ENCODE results near the gene REPS1. TPM values are rescaled to one million over a fixed set of nuclear protein-coding genes. Genes with fewer than 3 reads are reported as not detected.
A peak's percentile ranks its signal among the peaks of the same experiment; 100 is the strongest.
"Not testable (repeated sequence)": the region's sequence is repeated elsewhere in the genome, so short reads cannot be mapped to it uniquely, and the experiment has no call there.

Gene REPS1
- polyA plus RNA-seq, 1 donor from 2014 or later = 22.0 TPM

DNA sequence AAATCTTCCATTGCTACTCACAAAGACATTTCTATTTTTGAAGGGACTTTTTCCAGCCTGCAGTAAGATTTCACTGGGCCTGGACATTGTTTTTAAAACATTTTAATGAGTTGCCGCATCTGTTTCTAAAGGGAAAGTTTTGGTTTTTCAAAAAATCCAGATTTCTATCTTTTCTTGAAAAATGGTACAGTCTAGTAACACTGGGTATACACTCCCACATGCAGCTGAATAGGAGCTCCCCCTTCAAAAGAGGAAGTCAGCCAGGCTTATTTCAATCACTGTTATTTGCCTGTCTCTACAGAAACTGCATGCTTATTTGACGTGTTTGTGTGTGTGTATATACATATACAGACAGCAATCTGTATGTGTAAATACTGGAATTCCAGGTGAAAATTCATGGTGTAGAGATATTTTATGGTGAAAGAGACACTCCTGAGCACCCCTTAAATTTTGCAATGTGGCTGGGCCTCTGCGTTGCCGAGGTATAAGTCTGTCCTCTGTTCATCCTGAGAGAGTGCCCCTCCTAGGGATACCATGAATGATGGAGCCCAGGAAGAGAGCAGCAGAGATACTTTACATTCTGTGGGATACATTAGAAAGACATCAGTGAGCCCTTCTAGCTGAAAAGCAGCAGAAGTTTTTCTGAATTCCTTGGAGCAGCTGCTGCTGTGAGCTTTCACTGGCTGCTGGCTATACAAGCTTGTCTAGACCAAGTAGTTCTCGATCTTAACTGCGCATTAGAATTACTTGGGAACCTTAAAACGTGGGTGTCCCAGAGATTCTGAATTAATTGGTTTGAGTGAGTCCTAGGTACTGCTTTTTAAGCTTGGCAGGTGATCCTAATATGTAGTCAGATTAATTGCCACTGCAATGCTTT lies 28.5 kb upstream of the REPS1 start:
- Mint-ChIP-seq H3K4me3 (peak overlapping the region in 2 of 4 donors; percentile 21 to 65), H3K36me3 (no peaks in the 10 kb centered on the region), H3K27ac (no peak overlapping the region)

DNA sequence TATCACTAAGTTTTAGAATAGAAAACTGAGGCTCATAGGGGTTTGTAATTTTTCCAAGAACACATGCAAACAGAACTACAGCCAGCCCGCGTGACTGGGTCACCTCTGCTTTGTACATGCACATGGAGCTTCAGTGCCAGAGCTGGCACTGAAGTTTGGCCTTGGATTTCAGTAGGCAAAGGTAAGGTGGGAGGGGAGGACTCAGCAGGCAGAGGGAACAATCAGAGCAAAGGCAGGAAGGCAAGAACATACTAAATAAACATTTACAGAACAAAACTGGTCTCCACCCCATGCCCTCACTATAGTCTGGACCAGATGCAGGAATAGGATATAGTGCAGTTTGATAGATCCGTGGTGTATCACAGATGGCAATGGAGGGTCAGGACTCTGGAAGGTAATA lies 26.9 kb upstream of the REPS1 start:
- H3K4me3 Mint-ChIP-seq = no peak overlapping the region
- H3K9me3 Mint-ChIP-seq = no peaks in the 10 kb centered on the region
- H3K27ac Mint-ChIP-seq = no peak overlapping the region
- no peaks in the 10 kb centered on the region for H3K36me3 Mint-ChIP-seq
- peaks cover 12 to 16% (median 15%) of the 10 kb centered on the region in 3 donors for H3K4me1 Mint-ChIP-seq
- H3K27me3 Mint-ChIP-seq = no peaks in the 10 kb centered on the region

More for the DNA sequence above, 28.5 kb upstream of the REPS1 start:
- H3K9me3 Mint-ChIP-seq = no peaks in the 10 kb centered on the region
- peaks cover 12 to 16% (median 16%) of the 10 kb centered on the region in 3 donors for H3K4me1 Mint-ChIP-seq
- no peaks in the 10 kb centered on the region for H3K27me3 Mint-ChIP-seq

DNA sequence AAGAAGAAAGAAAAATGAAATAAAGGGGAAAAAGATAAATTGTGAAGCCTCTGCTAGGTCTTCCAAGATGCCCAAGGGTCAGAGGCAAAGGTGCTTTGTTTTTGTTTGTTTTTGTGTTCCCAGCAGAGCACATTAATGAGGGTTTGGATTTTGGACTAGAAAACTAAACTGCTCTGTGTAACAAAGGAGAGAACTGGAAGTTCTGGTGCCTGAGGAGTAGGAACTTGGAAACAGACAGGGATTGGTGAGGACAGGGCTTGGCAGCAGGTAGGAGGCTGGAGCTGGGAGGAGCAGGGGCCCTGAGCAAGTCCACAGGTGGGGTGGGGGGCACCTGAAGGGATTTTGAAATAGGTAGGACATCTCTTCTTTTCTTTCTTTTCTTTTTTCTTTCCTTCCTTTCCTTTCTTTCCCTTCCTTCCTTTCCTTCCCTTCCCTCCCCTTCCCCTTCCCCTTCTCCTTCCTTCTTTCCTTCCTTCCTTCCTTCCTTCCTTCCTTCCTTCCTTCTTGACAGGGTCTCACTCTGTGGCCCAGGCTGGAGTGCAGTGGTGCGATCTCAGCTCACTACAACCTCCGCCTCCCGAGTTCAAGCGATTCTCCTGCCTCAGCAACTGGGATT lies 25.2 kb upstream of the REPS1 start:
- Mint-ChIP-seq H3K27ac (no peak overlapping the region), H3K4me3 (no peak overlapping the region), H3K9me3 (no peaks in the 10 kb centered on the region), H3K4me1 (peaks cover 12 to 14% (median 12%) of the 10 kb centered on the region in 3 donors), H3K27me3 (no peaks in the 10 kb centered on the region), H3K36me3 (no peaks in the 10 kb centered on the region)

DNA sequence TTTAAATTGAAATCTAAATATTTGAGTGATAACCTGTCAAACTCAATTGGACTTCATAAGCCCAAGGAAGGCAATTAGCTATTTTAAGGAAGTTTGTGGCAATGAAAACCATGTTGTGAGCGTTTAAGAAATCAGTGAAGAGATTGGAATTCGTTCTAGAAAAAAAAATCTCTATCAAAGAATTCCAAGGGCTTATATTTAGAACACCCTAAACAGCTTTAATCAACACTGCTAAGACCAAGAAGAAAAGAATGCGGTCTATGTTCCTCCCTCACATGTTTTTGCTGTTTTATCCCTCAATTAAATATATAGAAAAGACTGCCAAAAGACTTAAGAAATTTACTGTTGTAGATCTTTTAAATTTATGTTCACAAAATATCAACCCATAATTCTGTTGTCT lies 23.9 kb upstream of the REPS1 start:
- no peak overlapping the region for H3K4me3 Mint-ChIP-seq
- no peak overlapping the region for H3K27ac Mint-ChIP-seq
- no peaks in the 10 kb centered on the region for H3K36me3 Mint-ChIP-seq
- peaks cover 6 to 17% (median 14%) of the 10 kb centered on the region in 3 donors for H3K4me1 Mint-ChIP-seq
- H3K9me3 Mint-ChIP-seq = no peaks in the 10 kb centered on the region
- H3K27me3 Mint-ChIP-seq = no peaks in the 10 kb centered on the region

DNA sequence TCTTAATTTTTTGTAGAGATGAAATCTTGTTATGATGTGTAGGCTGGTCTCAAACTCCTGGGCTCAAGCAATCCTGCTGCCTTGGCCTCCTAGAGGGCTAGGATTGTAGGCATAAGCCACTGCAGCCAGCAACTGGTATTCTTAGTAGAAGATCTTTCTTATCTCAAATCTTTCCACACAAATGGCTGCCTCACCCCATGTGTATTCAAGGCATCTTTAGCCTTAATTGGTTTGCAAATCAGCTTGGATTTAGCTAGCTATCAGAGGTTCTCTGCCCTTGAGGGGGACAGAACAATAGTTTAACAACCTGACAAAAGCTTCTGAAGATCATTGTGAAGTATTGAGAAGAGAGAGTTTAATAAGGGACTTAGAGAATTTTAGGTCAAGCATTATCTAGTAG lies 22.6 kb upstream of the REPS1 start:
- Mint-ChIP-seq H3K4me1 (peaks cover 0 to 10% (median 7%) of the 10 kb centered on the region in 3 donors), H3K36me3 (no peaks in the 10 kb centered on the region), H3K27me3 (no peaks in the 10 kb centered on the region), H3K4me3 (no peak overlapping the region), H3K27ac (no peak overlapping the region), H3K9me3 (no peaks in the 10 kb centered on the region)

DNA sequence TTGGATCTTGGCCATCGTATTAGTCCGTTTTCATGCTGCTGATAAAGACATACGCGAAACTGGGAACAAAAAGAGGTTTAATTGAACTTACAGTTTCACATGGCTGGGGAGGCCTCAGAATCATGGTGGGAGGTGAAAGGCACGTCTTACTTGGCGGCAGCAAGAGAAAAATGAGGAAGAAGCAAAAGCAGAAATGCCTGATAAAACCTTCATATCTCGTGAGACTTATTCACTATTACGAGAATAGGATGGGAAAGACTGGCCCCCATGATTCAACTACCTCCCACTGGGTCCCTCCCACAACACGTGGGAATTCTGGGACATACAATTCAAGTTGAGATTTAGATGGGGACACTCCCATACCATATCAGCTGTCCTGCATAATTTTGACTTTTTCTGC lies 20.1 kb upstream of the REPS1 start:
- peaks cover 2% of the 10 kb centered on the region for H3K27me3 Mint-ChIP-seq

DNA sequence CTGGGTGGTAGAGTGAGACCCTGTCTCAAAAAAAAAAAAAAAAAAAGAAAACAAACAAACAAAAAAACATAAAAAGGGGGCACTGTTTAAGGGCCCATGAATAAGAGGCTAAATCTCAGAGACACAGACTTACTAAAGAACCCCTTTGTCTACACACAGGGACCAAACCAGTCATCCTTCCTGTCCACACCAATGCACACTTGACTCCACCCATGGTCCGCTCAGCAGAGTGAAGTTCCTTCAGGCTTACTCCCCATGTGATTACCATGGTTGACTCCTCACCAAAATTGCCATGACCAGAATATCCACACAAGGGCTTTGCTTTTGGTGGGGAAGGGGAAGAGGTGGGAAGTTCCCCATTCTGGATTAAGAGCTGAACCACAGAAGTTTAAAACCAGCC lies 19.4 kb upstream of the REPS1 start:
- H3K9me3 Mint-ChIP-seq = no peaks in the 10 kb centered on the region
- H3K4me3 Mint-ChIP-seq = no peak overlapping the region
- peaks cover 0 to 12% (median 7%) of the 10 kb centered on the region in 3 donors for H3K4me1 Mint-ChIP-seq
- H3K36me3 Mint-ChIP-seq = no peaks in the 10 kb centered on the region
- no peak overlapping the region for H3K27ac Mint-ChIP-seq
- peaks cover 2% of the 10 kb centered on the region for H3K27me3 Mint-ChIP-seq

More for the DNA sequence above, 20.1 kb upstream of the REPS1 start:
- H3K4me1 Mint-ChIP-seq = peaks cover 0 to 12% (median 7%) of the 10 kb centered on the region in 3 donors
- H3K4me3 Mint-ChIP-seq = no peak overlapping the region
- H3K9me3 Mint-ChIP-seq = no peaks in the 10 kb centered on the region
- H3K36me3 Mint-ChIP-seq = no peaks in the 10 kb centered on the region
- H3K27ac Mint-ChIP-seq = no peak overlapping the region

DNA sequence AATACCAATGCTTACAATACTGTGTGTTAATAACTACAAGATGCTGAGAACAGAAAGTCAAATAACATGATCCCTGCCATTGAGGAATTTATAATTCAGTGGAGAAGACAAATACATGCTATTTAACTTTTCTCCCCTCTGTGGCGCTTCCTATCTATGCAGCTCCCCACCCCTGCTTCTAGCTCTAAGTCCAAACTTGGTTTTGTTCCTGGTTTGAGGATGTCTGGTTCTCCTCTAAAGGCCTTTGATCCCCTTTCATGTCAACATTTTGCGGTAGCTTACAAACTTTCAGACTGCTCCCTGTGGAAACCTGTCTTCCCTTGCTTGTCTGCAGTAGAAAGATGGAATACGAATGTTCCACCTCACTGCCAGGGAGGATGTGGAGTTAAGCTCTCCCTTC lies 18.4 kb upstream of the REPS1 start:
- H3K4me1 Mint-ChIP-seq = peaks cover 0 to 12% (median 7%) of the 10 kb centered on the region in 3 donors
- peaks cover 2% of the 10 kb centered on the region for H3K27me3 Mint-ChIP-seq
- H3K9me3 Mint-ChIP-seq = no peaks in the 10 kb centered on the region
- H3K27ac Mint-ChIP-seq = no peak overlapping the region
- no peaks in the 10 kb centered on the region for H3K36me3 Mint-ChIP-seq
- H3K4me3 Mint-ChIP-seq = no peak overlapping the region

DNA sequence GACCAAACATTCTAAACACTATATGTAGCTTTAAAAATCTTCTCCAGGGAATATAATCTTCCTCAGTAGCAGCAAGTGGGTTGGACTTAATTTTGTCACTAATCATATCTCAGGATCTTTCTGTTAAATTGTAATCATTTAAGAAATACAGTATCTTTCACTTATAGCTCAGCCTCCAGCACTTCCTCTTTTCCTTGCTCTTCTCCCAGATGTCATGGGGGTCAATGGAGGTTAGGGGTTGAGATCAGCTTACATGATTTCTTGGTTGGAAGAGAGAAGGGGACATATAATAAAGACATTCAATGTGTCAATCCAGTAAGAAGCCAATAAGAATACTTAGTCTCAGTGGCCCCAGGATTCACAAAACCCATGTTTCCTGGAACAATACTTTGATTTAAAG lies 15.7 kb upstream of the REPS1 start:
- H3K36me3 Mint-ChIP-seq = peaks cover 2% of the 10 kb centered on the region
- H3K4me1 Mint-ChIP-seq = peaks cover 0 to 12% (median 7%) of the 10 kb centered on the region in 3 donors
- H3K27ac Mint-ChIP-seq = no peak overlapping the region
- peaks cover 2% of the 10 kb centered on the region for H3K27me3 Mint-ChIP-seq
- H3K9me3 Mint-ChIP-seq = no peaks in the 10 kb centered on the region
- H3K4me3 Mint-ChIP-seq = no peak overlapping the region

DNA sequence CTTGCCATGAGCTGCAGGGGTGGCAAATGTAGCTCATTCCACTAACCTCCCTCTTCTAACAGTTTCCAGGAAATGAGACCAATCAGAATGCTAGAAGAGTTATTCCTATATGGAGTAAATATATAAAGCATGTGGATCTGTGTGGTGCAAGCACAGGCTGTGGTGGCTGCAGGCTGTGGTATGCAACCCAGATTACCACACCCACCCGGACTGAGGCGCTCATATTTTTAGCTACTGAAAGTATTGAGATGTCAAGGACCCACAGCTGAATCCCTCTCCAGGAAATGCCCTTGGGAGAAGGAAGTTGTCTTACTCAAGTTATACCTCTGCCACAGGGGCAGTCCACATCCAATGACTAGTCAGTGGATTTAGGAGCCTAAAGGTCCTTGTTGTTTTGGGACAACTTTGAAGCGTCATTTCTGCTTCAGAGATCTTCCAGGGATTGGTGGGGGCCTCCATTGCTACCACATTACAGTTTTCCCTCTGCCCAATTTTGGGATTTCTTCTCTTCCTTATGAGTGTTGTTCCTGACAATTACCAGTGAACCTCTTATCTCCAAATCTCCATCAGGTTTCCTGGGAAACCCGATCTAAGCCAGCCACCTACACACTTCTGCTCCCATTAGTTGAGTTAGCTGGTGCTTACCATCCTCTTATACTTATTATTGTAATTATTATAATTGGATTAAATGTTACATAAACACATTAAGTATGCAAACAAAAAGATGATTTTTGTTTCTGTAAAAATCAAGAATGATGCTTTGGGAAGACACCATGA lies 12.1 kb upstream of the REPS1 start:
- Mint-ChIP-seq H3K9me3 (no peaks in the 10 kb centered on the region), H3K27ac (no peak overlapping the region), H3K4me3 (no peak overlapping the region), H3K36me3 (peaks cover 2% of the 10 kb centered on the region), H3K4me1 (peaks cover 0 to 1% (median 0%) of the 10 kb centered on the region in 3 donors), H3K27me3 (peaks cover 3% of the 10 kb centered on the region)

DNA sequence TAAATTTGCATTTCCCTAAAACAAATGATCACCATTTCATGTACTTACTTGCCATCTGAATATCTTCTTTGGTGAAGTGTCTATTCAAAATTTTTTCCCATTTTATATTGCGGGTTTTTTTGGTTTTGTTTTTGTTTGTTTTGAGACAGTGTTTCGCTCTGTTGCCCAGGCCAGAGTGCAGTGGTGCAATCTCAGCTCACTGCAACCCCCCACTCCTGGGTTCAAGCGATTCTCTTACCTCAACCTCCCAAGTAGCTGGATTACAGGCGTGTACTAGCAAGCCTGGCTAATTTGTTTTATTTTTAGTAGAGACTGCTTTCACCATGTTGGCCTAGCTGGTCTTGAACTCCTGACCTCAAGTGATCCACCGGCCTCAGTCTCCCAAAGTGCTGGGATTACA lies 9.1 kb upstream of the REPS1 start:
- no peaks in the 10 kb centered on the region for H3K4me1 Mint-ChIP-seq
- H3K9me3 Mint-ChIP-seq = peaks cover 2 to 8% (median 6%) of the 10 kb centered on the region in 3 donors

DNA sequence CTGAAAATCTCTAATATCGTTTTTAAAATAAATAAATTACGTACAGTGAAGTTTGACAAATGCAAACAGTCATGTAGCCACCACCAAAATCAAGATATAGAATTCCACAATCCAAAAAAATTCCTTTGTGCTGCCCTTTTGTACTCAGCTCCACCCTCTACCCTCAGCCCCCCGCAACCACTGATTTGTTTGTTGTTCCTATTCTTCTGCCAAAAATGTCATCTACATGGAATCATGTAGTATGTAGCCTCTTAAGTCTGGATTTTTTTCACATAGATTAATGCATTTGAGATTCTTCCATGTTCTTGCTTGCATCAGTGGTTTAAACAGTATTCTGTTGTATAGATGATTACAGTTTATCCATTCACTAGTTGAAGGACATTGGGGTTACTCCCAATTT lies 8.5 kb upstream of the REPS1 start:
- Mint-ChIP-seq H3K27ac (peak overlapping the region in 1 of 3 donors; percentile 12), H3K9me3 (peaks cover 2 to 8% (median 6%) of the 10 kb centered on the region in 3 donors), H3K4me1 (no peaks in the 10 kb centered on the region), H3K36me3 (peaks cover 2% of the 10 kb centered on the region), H3K27me3 (peaks cover 2% of the 10 kb centered on the region), H3K4me3 (no peak overlapping the region)

More for the DNA sequence above, 9.1 kb upstream of the REPS1 start:
- Mint-ChIP-seq H3K27me3 (peaks cover 2% of the 10 kb centered on the region), H3K4me3 (no peak overlapping the region), H3K27ac (no peak overlapping the region), H3K36me3 (peaks cover 2% of the 10 kb centered on the region)

DNA sequence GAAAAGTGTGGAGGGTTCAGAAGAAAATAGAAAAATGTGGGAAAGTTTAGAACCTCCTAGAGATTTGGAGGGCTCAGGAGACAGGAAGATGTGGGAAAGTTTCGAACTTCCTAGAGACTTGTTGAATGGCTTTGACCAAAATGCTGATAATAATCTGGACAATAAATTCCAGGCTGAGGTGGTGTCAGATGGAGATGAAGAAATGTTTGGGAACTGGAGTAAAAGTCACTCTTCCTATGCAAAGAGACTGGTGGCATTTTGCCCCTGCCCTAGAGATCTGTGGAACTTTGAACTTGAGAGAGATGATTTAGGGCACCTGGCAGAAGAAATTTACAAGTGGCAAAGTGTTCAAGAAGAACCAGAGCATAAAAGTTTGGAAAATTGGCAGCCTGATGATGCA lies 5.4 kb upstream of the REPS1 start:
- H3K9me3 Mint-ChIP-seq, H3K4me1 Mint-ChIP-seq, H3K36me3 Mint-ChIP-seq, H3K27me3 Mint-ChIP-seq, H3K27ac Mint-ChIP-seq: not testable (repeated sequence)
- H3K4me3 Mint-ChIP-seq = peak overlapping the region in 1 of 4 donors; percentile 40

DNA sequence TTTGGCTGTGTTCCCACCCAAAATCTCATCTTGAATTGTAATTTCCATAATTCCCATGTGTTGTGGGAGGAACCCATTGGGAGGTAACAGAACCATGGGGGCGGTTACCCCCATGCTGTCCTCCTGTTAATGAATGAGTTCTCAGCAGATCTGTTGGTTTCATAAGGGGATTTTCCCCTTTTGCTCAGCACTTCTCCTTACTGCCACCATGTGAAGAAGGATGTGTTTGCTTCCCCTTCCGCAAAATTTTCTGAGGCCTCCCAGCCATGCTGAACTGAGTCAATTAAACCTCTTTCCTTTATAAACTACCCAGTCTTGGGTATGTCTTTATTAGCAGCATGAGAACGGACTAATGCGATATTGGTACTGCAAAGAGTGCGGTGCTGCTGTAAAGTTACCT lies 4.9 kb upstream of the REPS1 start:
- not testable (repeated sequence) for H3K27ac Mint-ChIP-seq, H3K4me1 Mint-ChIP-seq, H3K9me3 Mint-ChIP-seq, H3K36me3 Mint-ChIP-seq, H3K27me3 Mint-ChIP-seq
- H3K4me3 Mint-ChIP-seq = peak overlapping the region in 1 of 4 donors; percentile 40

DNA sequence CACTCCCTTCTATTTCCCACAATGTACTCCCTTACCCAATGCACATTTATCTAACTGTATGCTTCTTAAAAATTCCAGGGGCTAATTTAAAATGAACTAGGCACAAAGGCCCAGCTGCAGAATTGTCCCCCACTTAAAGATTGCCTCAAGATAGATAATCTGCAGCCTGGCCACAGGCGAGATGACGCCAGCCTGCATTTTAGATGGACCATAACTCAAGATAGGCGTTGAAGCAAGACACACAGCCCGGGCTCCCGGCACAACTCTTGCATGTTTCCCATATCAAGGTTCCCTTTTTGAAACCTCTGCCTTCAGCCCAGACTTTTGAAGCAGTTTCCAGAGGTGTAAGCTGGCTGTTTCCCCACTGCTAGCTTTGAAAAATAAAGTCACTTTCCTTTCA lies 3.2 kb upstream of the REPS1 start:
- Mint-ChIP-seq H3K4me1 (peaks cover 7 to 14% (median 10%) of the 10 kb centered on the region in 3 donors), H3K9me3 (peaks cover 2 to 8% (median 6%) of the 10 kb centered on the region in 3 donors), H3K27ac (peak overlapping the region in 2 of 3 donors; percentile 52 to 84), H3K36me3 (no peaks in the 10 kb centered on the region), H3K27me3 (peaks cover 1% of the 10 kb centered on the region), H3K4me3 (peak overlapping the region in 1 of 4 donors; percentile 38)
